Measurements from ENCODE around the gene TMEM63A. TPM values are rescaled to one million over a fixed set of nuclear protein-coding genes. Genes with fewer than 3 reads are reported as not detected.

TMEM63A gene
- polyA plus RNA-seq, 1 donor (not counting 4 experiments of a cell fraction or from before 2014, with no cell fraction given), result 16.5 TPM

DNA sequence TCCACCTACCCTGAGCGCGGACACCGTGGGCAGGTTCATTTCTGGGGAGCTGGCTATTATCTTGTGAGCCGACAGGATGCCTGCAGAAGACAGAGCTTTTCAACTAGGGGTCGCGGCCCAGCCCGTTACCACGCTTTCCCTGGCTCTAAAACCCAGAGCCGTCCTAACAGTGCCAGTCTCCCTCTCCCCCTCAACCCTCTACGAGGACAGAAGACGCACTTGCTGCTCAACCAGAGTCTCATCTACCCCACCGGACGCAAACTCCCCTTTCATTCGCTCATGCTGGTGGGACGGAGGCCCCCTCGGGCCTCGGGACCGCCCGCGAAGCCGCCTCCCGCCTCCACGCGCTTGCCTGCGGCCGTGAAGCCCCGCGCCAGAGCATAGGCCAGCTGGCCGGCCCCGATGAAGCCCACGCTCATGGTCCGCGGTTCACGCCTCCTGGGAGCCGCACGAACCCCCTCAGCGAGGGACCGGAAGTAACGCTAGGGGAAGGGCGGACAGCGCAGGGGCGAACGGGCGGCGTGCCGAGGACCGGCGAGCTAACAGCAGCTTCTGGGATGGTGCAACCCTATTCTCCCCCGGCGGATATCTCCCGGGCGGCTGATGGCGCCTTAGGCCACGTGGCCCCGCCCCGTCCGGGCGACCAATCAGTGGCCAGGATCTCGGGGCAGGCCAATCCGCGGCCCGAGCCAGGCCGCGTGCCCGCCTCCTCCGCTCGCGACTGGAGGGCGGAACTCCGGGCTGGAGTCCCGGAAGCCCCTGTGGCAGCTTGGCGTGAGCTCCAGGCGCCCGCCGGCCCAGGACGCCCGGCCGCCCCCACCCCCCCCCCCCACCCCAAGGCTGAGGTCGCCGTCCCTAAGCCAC, 41.7 kb upstream of the TMEM63A start, which contains the start of gene PYCR2:
Gene PYCR2, minus strand, starts transcription at position 559 of the 864 bp plus-strand sequence. Its CDS starts 140 bp downstream, at position 419.
- peaks cover 7% of the 10 kb centered on the region for H4K20me1 ChIP-seq (ENCODE audit: control insufficient read depth, extremely low read depth, insufficient read depth, low read length)
- no peaks in the 10 kb centered on the region for H3K27me3 ChIP-seq (ENCODE audit: control insufficient read depth, extremely low read depth, insufficient read depth, low read length)
- H3K79me2 ChIP-seq (ENCODE audit: control insufficient read depth, insufficient read depth, low read length), result peaks cover 11% of the 10 kb centered on the region
- H3K9me3 ChIP-seq (ENCODE audit: control insufficient read depth, low read depth, low read length), result no peaks in the 10 kb centered on the region
- H3K9me1 ChIP-seq (ENCODE audit: control insufficient read depth, extremely low read depth, insufficient read depth, low read length), result peaks cover 6% of the 10 kb centered on the region
- peak; percentile 70 for DNase-seq (ENCODE audit: low read depth, low spot score)
- peaks cover 4 to 19% of the 10 kb centered on the region in 2 experiments for H3K36me3 ChIP-seq (ENCODE audit: control insufficient read depth in 2 of 2, extremely low read depth in 1 of 2, insufficient read depth in 2 of 2, low read length in 2 of 2)
- H2AFZ ChIP-seq (ENCODE audit: control insufficient read depth, low read length), result peak within 1 kb of the TSS; percentile 77
- peak within 1 kb of the TSS; percentile 95 for H3K9ac ChIP-seq (ENCODE audit: control insufficient read depth, extremely low read depth, insufficient read depth, low read length)
- TF ChIP-seq EZH2 (IDR thresholded peaks at IDR 0.05; ENCODE audit: low read length), result no peak
- TF ChIP-seq, protein P1, sequence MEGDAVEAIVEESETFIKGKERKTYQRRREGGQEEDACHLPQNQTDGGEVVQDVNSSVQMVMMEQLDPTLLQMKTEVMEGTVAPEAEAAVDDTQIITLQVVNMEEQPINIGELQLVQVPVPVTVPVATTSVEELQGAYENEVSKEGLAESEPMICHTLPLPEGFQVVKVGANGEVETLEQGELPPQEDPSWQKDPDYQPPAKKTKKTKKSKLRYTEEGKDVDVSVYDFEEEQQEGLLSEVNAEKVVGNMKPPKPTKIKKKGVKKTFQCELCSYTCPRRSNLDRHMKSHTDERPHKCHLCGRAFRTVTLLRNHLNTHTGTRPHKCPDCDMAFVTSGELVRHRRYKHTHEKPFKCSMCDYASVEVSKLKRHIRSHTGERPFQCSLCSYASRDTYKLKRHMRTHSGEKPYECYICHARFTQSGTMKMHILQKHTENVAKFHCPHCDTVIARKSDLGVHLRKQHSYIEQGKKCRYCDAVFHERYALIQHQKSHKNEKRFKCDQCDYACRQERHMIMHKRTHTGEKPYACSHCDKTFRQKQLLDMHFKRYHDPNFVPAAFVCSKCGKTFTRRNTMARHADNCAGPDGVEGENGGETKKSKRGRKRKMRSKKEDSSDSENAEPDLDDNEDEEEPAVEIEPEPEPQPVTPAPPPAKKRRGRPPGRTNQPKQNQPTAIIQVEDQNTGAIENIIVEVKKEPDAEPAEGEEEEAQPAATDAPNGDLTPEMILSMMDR (optimal IDR thresholded peaks at IDR 0.05 in 1 of 3, IDR thresholded peaks at IDR 0.05 in 1 of 3, conservative IDR thresholded peaks at IDR 0.05 in 1 of 3; ENCODE audit: extremely low read depth in 1 of 3, insufficient read depth in 2 of 3, low read length in 3 of 3), result no peak
- H3K4me1 ChIP-seq (ENCODE audit: control insufficient read depth, extremely low read depth, insufficient read depth, low read length), result peaks cover 40% of the 10 kb centered on the region
- dilution Hi-C loops (cut with MboI; ENCODE audit: extremely low pct_ligation_motif_present, low sequenced_read_pairs), result no loop called here
- H3K4me3 ChIP-seq (ENCODE audit: control insufficient read depth in 2 of 3, extremely low read depth in 1 of 3, insufficient read depth in 2 of 3, low read depth in 1 of 3, low read length in 3 of 3), result peak within 1 kb of the TSS; percentile 94 to 98 (median 97)
- H3K4me2 ChIP-seq (ENCODE audit: control insufficient read depth, extremely low read depth, insufficient read depth, low read depth, low read length), result peak within 1 kb of the TSS; percentile 93
- peak within 1 kb of the TSS; percentile 93 for H3K27ac ChIP-seq (ENCODE audit: control insufficient read depth, insufficient read depth, low read length)
- FAIRE-seq, result peak; percentile 36

DNA sequence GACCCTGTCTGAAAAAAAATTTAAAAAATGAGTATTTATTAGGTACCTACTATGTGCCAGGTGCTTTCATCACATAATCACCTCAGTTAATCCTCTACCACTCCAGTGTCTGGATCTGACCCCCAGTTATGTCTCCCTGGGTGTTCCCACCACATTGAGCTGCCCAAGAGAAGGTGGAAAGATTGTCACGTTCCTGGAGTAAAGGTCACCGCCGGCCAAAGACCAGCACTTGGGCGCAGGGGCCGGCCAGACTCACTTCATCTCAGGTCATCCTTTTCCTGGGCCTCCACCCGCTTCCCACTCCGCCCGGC, 41.2 kb upstream of the TMEM63A start:
- H3K9ac ChIP-seq (ENCODE audit: control insufficient read depth, extremely low read depth, insufficient read depth, low read length), result peak overlapping the region; percentile 95
- peaks cover 7% of the 10 kb centered on the region for H4K20me1 ChIP-seq (ENCODE audit: control insufficient read depth, extremely low read depth, insufficient read depth, low read length)
- no peaks in the 10 kb centered on the region for H3K27me3 ChIP-seq (ENCODE audit: control insufficient read depth, extremely low read depth, insufficient read depth, low read length)
- H3K36me3 ChIP-seq (ENCODE audit: control insufficient read depth in 2 of 2, extremely low read depth in 1 of 2, insufficient read depth in 2 of 2, low read length in 2 of 2), result peaks cover 4 to 20% of the 10 kb centered on the region in 2 experiments
- H3K27ac ChIP-seq (ENCODE audit: control insufficient read depth, insufficient read depth, low read length), result peak overlapping the region; percentile 93
- dilution Hi-C loops (cut with MboI; ENCODE audit: extremely low pct_ligation_motif_present, low sequenced_read_pairs), result no loop called here
- peak overlapping the region; percentile 93 for H3K4me2 ChIP-seq (ENCODE audit: control insufficient read depth, extremely low read depth, insufficient read depth, low read depth, low read length)
- H3K79me2 ChIP-seq (ENCODE audit: control insufficient read depth, insufficient read depth, low read length), result peaks cover 11% of the 10 kb centered on the region
- peak overlapping the region; percentile 94 to 98 (median 97) for H3K4me3 ChIP-seq (ENCODE audit: control insufficient read depth in 2 of 3, extremely low read depth in 1 of 3, insufficient read depth in 2 of 3, low read depth in 1 of 3, low read length in 3 of 3)
- H3K9me3 ChIP-seq (ENCODE audit: control insufficient read depth, low read depth, low read length), result no peaks in the 10 kb centered on the region
- no peak for TF ChIP-seq EZH2 (IDR thresholded peaks at IDR 0.05; ENCODE audit: low read length)
- TF ChIP-seq, protein P1 (optimal IDR thresholded peaks at IDR 0.05 in 1 of 3, IDR thresholded peaks at IDR 0.05 in 1 of 3, conservative IDR thresholded peaks at IDR 0.05 in 1 of 3; ENCODE audit: extremely low read depth in 1 of 3, insufficient read depth in 2 of 3, low read length in 3 of 3), result no peak
- peaks cover 6% of the 10 kb centered on the region for H3K9me1 ChIP-seq (ENCODE audit: control insufficient read depth, extremely low read depth, insufficient read depth, low read length)
- FAIRE-seq (no peak), DNase-seq (ENCODE audit: low read depth, low spot score) (no peak)
- H2AFZ ChIP-seq (ENCODE audit: control insufficient read depth, low read length), result peak overlapping the region; percentile 77
- H3K4me1 ChIP-seq (ENCODE audit: control insufficient read depth, extremely low read depth, insufficient read depth, low read length), result peaks cover 40% of the 10 kb centered on the region

Measured in keratinocyte (primary cell).